SK-N-SH (cell line): ENCODE measurements around the gene CDKAL1. TPM values are rescaled to one million over a fixed set of nuclear protein-coding genes. Genes with fewer than 3 reads are reported as not detected.

Experiments
- CTCF ChIA-PET: fragments of 300-600, 350-600 bp; formaldehyde crosslinking; extraction: SDS; loops from one replicate; lab custom pipeline; 2021; lab: Yijun Ruan, JAX
- POLR2A ChIA-PET: fragments of 350-600 bp; sonication (Branson Sonifier 250); formaldehyde crosslinking; extraction: SDS; loops from one replicate; lab custom pipeline; 2020; ENCODE audit warnings: antibody characterized with exemption, inconsistent platforms; lab: Yijun Ruan, JAX
- DNase-seq: peaks from one replicate; pipeline ENCODE4 v3.0.0; 2012
- H2AFZ ChIP-seq: fragments of 200-600 bp; sonication (generic); 2 replicates; pipeline ENCODE4 v1.8.1; 2016; ENCODE audit warnings: antibody characterized with exemption, mild to moderate bottlenecking, low read depth
- H3F3A ChIP-seq: fragments of 200-600 bp; sonication (generic); replicated peaks from 2 replicates; pipeline ENCODE3; 2016; ENCODE audit warnings: antibody characterized with exemption, mild to moderate bottlenecking; ENCODE audit not compliant: insufficient read depth
- H3K27ac ChIP-seq, 2 experiments: fragments of 200-500 bp in 1 of 2; fragments of 200-600 bp in 1 of 2; sonication (Bioruptor generic) in 1 of 2; sonication (generic), shearing (Covaris generic) in 1 of 2; 2 replicates each; pipeline versions ENCODE4 v1.5.1 to v1.6.1; 2014 to 2016; ENCODE audit warnings: low read depth in 2 of 2, inconsistent platforms in 1 of 2, low read length in 1 of 2, mild to moderate bottlenecking in 1 of 2, mixed read lengths in 1 of 2
- H3K27me3 ChIP-seq: fragments of 200-600 bp; sonication (generic), shearing (Covaris generic); 2 replicates; pipeline ENCODE4 v1.6.1; 2016; ENCODE audit warnings: mixed run types; ENCODE audit not compliant: insufficient read depth
- H3K36me3 ChIP-seq, 2 experiments: fragments of 200-500 bp in 1 of 2; fragments of 200-600 bp in 1 of 2; sonication (Bioruptor generic) in 1 of 2; sonication (generic) in 1 of 2; replicated peaks in 1 of 2; 2 replicates each; pipeline versions ENCODE3 to v1.5.1; 2014 to 2016; ENCODE audit warnings: low read length in 1 of 2, mild to moderate bottlenecking in 1 of 2; ENCODE audit not compliant: insufficient read depth in 2 of 2, control insufficient read depth in 1 of 2
- H3K4me1 ChIP-seq, 2 experiments: fragments of 200-500 bp in 1 of 2; fragments of 200-600 bp in 1 of 2; sonication (Bioruptor generic) in 1 of 2; sonication (generic), shearing (Covaris generic) in 1 of 2; 2 replicates each; pipeline versions ENCODE4 v1.5.1 to v1.6.1; 2014 to 2016; ENCODE audit warnings: low read depth in 1 of 2, low read length in 1 of 2, mixed run types in 1 of 2; ENCODE audit not compliant: insufficient read depth in 2 of 2, control insufficient read depth in 1 of 2
- H3K4me2 ChIP-seq: fragments of 200-600 bp; sonication (generic), shearing (Covaris generic); 2 replicates; pipeline ENCODE4 v1.6.1; 2017; ENCODE audit warnings: mixed run types
- H3K4me3 ChIP-seq, 2 experiments: fragments of 200-500 bp in 1 of 2; fragments of 200-600 bp in 1 of 2; sonication (Bioruptor generic) in 1 of 2; sonication (generic), shearing (Covaris generic) in 1 of 2; 2 replicates each; pipeline versions ENCODE4 v1.5.1 to v1.8.1; 2014 to 2016; ENCODE audit warnings: low read depth in 2 of 2, inconsistent platforms in 1 of 2, low read length in 1 of 2, mild to moderate bottlenecking in 1 of 2, mixed read lengths in 1 of 2, moderate library complexity in 1 of 2
- H3K79me2 ChIP-seq: fragments of 200-600 bp; sonication (generic); 2 replicates; pipeline ENCODE4 v1.8.1; 2017; ENCODE audit warnings: mild to moderate bottlenecking; ENCODE audit not compliant: insufficient read depth
- H3K9ac ChIP-seq: fragments of 200-600 bp; sonication (generic); 2 replicates; pipeline ENCODE4 v1.6.1; 2017; ENCODE audit warnings: mixed run types
- H3K9me2 ChIP-seq: fragments of 200-600 bp; sonication (generic); 2 replicates; pipeline ENCODE4 v1.6.1; 2017; ENCODE audit warnings: mixed run types
- H3K9me3 ChIP-seq: fragments of 200-600 bp; sonication (generic); 2 replicates; pipeline ENCODE4 v1.6.1; 2017; ENCODE audit warnings: mixed run types, mild to moderate bottlenecking, moderate library complexity
- H4K20me1 ChIP-seq: fragments of 200-600 bp; sonication (generic); 2 replicates; pipeline ENCODE4 v1.6.1; 2017; ENCODE audit warnings: mild to moderate bottlenecking, mixed run types; ENCODE audit not compliant: insufficient read depth
- CHD2 ChIP-seq: fragments of 150-350 bp; IDR thresholded peaks from 2 replicates; pipeline ENCODE4 v1.6.1; 2018; ENCODE audit warnings: low read length; ENCODE audit not compliant: partially characterized antibody
- ELF1 ChIP-seq: IDR thresholded peaks from 2 replicates; pipeline ENCODE4 v1.4.0; 2012
- FOXJ3 ChIP-seq: sonication (generic); formaldehyde crosslinking; IDR thresholded peaks from 2 replicates; pipeline ENCODE4 v1.5.1; 2020; ENCODE audit warnings: mild to moderate bottlenecking, missing genetic modification reagents
- FOXM1 ChIP-seq: IDR thresholded peaks from 2 replicates; pipeline ENCODE4 v1.4.0; 2012; ENCODE audit warnings: low read depth, mild to moderate bottlenecking
- REST ChIP-seq: IDR thresholded peaks from 2 replicates; pipeline ENCODE4 v1.6.1; 2012; ENCODE audit warnings: mild to moderate bottlenecking, low read depth, low read length, moderate library complexity
- RFX5 ChIP-seq: IDR thresholded peaks from 2 replicates; pipeline ENCODE4 v1.6.1; 2012; ENCODE audit warnings: mild to moderate bottlenecking, improper control_type of control experiment, low read length
- RXRA ChIP-seq: IDR thresholded peaks from 2 replicates; pipeline ENCODE4 v1.4.0; 2012; ENCODE audit warnings: low read depth, mild to moderate bottlenecking, borderline replicate concordance
- SIN3A ChIP-seq: IDR thresholded peaks from 2 replicates; pipeline ENCODE4 v1.6.1; 2012; ENCODE audit warnings: low read depth, mild to moderate bottlenecking, low read length, moderate library complexity, borderline replicate concordance
- TCF12 ChIP-seq: IDR thresholded peaks from 2 replicates; pipeline ENCODE4 v1.4.0; 2012
- TEAD4 ChIP-seq: IDR thresholded peaks from 2 replicates; pipeline ENCODE4 v1.4.0; 2012; ENCODE audit warnings: mild to moderate bottlenecking, borderline replicate concordance; ENCODE audit not compliant: insufficient read depth
- WGBS: methylation state at CpG from one replicate; pipeline ENCODE4 v1.1.6; 2017; ENCODE audit warnings: low lambda C conversion rate; 5-methylcytosine and 5-hydroxymethylcytosine counted together
- polyA plus RNA-seq, 3 experiments: library from polyadenylated mRNA; depleted of rRNA; stranded (reverse); fragments of >200 nt; gene quantifications; 2 replicates each; pipeline ENCODE4 v1.2.3, GENCODE V29; 2012
- TF ChIP-seq, protein P1 (sequence below): IDR thresholded peaks from 2 replicates; pipeline ENCODE4; 2012
- TF ChIP-seq, protein P2 (sequence below): fragments of 150-350 bp; IDR thresholded peaks from 2 replicates; pipeline ENCODE4 v1.6.1; 2017; ENCODE audit warnings: antibody characterized with exemption, low read length, low read depth, borderline replicate concordance
- TF ChIP-seq, protein P3 (sequence below): fragments of 200-600 bp; sonication (generic); IDR thresholded peaks from 2 replicates; pipeline ENCODE4 v1.6.1; 2017; ENCODE audit warnings: antibody characterized with exemption, mild to moderate bottlenecking, moderate library complexity
- TF ChIP-seq, protein P4 (sequence below): IDR thresholded peaks from 2 replicates; pipeline ENCODE4 v1.4.0; 2012; ENCODE audit warnings: low read depth

CDKAL1 gene
- polyA plus RNA-seq, 1 of the 3 experiments (the other 2 are of a cell fraction) = 2.6 TPM

DNA sequence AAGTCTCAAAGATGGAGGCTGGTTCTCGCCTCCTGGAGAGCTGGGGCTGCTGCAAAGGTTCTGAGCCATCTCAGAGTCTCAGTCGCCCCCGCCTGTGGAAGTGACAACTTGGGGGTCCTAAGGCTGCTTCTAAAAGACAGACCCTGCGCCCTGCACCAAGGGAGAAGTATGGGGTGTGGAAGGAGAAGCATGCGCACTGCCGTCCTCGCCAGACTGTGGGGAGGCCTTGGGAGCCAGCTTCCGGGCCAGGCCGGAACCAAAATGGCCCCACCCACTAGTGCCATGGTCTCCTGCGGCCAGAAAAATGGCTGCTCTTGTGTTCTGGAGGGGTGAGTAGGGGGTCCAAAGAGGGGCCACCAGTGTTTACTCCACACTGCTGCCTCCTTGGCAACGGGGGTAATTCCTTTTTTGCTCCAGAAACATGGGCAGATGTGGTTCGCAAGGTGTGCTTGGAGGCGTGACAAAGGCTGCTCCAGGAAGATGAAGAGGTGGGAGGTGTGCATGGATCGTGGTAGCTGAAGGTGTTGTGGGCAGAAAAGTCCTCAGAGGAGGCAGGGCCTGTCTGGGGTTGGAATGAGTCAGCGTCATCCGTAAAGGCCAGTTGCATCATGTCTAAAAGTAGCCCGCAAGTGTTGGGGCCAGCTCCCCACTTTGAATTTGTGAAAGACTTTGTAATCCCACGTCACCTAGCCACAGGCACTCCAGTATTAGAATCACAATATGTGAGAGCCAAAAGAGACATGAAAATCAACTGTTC lies 729.5 kb downstream of the CDKAL1 start:
- H4K20me1 ChIP-seq = no peaks in the 10 kb centered on the region
- H3K4me1 ChIP-seq = peaks cover 0 to 7% of the 10 kb centered on the region in 2 experiments; a peak in 1 of 4 replicates
- H3K4me2 ChIP-seq = no peak overlapping the region
- ChIA-PET POLR2A (no interaction called here), CTCF (interaction anchor here (1.2 to 1.3 kb wide), 2 partner anchors 66 to 78 kb away, joined by 3 read pairs; no protein-coding TSS in a partner anchor)
- H3F3A ChIP-seq = no peaks in the 10 kb centered on the region
- H3K4me3 ChIP-seq = no peak overlapping the region
- no peaks in the 10 kb centered on the region for H3K36me3 ChIP-seq
- H3K27ac ChIP-seq = no peak overlapping the region
- no peak for DNase-seq
- no peak overlapping the region for H3K9ac ChIP-seq
- no peaks in the 10 kb centered on the region for H3K9me3 ChIP-seq
- no peaks in the 10 kb centered on the region for H3K79me2 ChIP-seq
- H3K27me3 ChIP-seq = no peaks in the 10 kb centered on the region
- H3K9me2 ChIP-seq = no peaks in the 10 kb centered on the region
- no peak for TF ChIP-seq ELF1
- TF ChIP-seq, protein P1, sequence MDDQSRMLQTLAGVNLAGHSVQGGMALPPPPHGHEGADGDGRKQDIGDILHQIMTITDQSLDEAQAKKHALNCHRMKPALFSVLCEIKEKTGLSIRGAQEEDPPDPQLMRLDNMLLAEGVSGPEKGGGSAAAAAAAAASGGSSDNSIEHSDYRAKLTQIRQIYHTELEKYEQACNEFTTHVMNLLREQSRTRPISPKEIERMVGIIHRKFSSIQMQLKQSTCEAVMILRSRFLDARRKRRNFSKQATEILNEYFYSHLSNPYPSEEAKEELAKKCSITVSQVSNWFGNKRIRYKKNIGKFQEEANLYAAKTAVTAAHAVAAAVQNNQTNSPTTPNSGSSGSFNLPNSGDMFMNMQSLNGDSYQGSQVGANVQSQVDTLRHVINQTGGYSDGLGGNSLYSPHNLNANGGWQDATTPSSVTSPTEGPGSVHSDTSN = no peak
- no peak for TF ChIP-seq SIN3A
- TF ChIP-seq, protein P2, sequence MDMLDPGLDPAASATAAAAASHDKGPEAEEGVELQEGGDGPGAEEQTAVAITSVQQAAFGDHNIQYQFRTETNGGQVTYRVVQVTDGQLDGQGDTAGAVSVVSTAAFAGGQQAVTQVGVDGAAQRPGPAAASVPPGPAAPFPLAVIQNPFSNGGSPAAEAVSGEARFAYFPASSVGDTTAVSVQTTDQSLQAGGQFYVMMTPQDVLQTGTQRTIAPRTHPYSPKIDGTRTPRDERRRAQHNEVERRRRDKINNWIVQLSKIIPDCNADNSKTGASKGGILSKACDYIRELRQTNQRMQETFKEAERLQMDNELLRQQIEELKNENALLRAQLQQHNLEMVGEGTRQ = no peak
- no peak for TF ChIP-seq TCF12
- TF ChIP-seq REST = no peak
- TF ChIP-seq, protein P3, sequence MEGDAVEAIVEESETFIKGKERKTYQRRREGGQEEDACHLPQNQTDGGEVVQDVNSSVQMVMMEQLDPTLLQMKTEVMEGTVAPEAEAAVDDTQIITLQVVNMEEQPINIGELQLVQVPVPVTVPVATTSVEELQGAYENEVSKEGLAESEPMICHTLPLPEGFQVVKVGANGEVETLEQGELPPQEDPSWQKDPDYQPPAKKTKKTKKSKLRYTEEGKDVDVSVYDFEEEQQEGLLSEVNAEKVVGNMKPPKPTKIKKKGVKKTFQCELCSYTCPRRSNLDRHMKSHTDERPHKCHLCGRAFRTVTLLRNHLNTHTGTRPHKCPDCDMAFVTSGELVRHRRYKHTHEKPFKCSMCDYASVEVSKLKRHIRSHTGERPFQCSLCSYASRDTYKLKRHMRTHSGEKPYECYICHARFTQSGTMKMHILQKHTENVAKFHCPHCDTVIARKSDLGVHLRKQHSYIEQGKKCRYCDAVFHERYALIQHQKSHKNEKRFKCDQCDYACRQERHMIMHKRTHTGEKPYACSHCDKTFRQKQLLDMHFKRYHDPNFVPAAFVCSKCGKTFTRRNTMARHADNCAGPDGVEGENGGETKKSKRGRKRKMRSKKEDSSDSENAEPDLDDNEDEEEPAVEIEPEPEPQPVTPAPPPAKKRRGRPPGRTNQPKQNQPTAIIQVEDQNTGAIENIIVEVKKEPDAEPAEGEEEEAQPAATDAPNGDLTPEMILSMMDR = no peak
- TF ChIP-seq FOXM1 = no peak
- TF ChIP-seq RFX5 = no peak
- TF ChIP-seq TEAD4 = no peak
- TF ChIP-seq, protein P4, sequence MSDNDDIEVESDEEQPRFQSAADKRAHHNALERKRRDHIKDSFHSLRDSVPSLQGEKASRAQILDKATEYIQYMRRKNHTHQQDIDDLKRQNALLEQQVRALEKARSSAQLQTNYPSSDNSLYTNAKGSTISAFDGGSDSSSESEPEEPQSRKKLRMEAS = no peak
- no peak for TF ChIP-seq RXRA
- no peak for TF ChIP-seq CHD2
- TF ChIP-seq FOXJ3 (CRISPR knock-in tag) = no peak
- WGBS = 80% methylated on average over 14 of the region's 18 CpGs
- no peak overlapping the region for H2AFZ ChIP-seq
